ENCODE measurements around the gene ZHX3.
"Not testable (repeated sequence)": the region's sequence is repeated elsewhere in the genome, so short reads cannot be mapped to it uniquely, and the experiment has no call there.

ZHX3 gene

GRCh38 chr20:41330343-41330720, 12.8 kb upstream of the ZHX3 start:
- no peak for DNase-seq

- DNase-seq, result no peak
These were observed 12.2 kb upstream of the ZHX3 start for GRCh38 chr20:41329435-41330342.

- no peak for DNase-seq
These were observed 9.6 kb upstream of the ZHX3 start for GRCh38 chr20:41327178-41327577.

- DNase-seq, result no peak
These were observed 3.4 kb upstream of the ZHX3 start for GRCh38 chr20:41320976-41321375.

- DNase-seq, result no peak
These were observed 2.9 kb upstream of the ZHX3 start for GRCh38 chr20:41320441-41320840.

- no peak for DNase-seq
These were observed 729 bp upstream of the ZHX3 start for GRCh38 chr20:41318271-41318649.

GRCh38 chr20:41316602-41317545, 657 bp downstream of the ZHX3 start:
- DNase-seq, result peak; percentile 63

- DNase-seq, result no peak
These were observed 1.5 kb downstream of the ZHX3 start for GRCh38 chr20:41316051-41316450.

- no peak for DNase-seq
These were observed 3.1 kb downstream of the ZHX3 start for GRCh38 chr20:41314386-41314785.

GRCh38 chr20:41312009-41312408, 5.5 kb downstream of the ZHX3 start:
- DNase-seq, result not testable (repeated sequence)

GRCh38 chr20:41309817-41310216, 7.7 kb downstream of the ZHX3 start:
- DNase-seq, result no peak

- DNase-seq, result no peak
These were observed 8.7 kb downstream of the ZHX3 start for GRCh38 chr20:41308726-41309413.

GRCh38 chr20:41308290-41308711, 9.2 kb downstream of the ZHX3 start:
- DNase-seq, result no peak

- no peak for DNase-seq
These were observed 10.5 kb downstream of the ZHX3 start for GRCh38 chr20:41307021-41307420.

GRCh38 chr20:41306061-41306727, 11.3 kb downstream of the ZHX3 start:
- no peak for DNase-seq

GRCh38 chr20:41304424-41305079, 13.0 kb downstream of the ZHX3 start:
- DNase-seq, result no peak

- no peak for DNase-seq
These were observed 13.5 kb downstream of the ZHX3 start for GRCh38 chr20:41304002-41304401.

- DNase-seq, result no peak
These were observed 16.6 kb downstream of the ZHX3 start for GRCh38 chr20:41300886-41301285.

- DNase-seq, result no peak
These were observed 17.1 kb downstream of the ZHX3 start for GRCh38 chr20:41300383-41300782.

- DNase-seq, result no peak
These were observed 17.6 kb downstream of the ZHX3 start for GRCh38 chr20:41299899-41300298.

- no peak for DNase-seq
These were observed 24.1 kb downstream of the ZHX3 start for GRCh38 chr20:41293269-41294037.

Measured in activated gamma-delta T cell (primary cell).